HUES48 (cell line): Measurements from ENCODE around the gene IGSF3.
A peak's percentile ranks its signal among the peaks of the same experiment; 100 is the strongest.
"Not testable (repeated sequence)": the region's sequence is repeated elsewhere in the genome, so short reads cannot be mapped to it uniquely, and the experiment has no call there.

Experiments used
- H3K27ac ChIP-seq: one replicate; pipeline ENCODE4 v1.7.0; 2013; ENCODE audit warnings: low read depth, low read length, inconsistent platforms
- H3K27me3 ChIP-seq: 2 replicates; pipeline ENCODE4 v1.6.1; 2013; ENCODE audit warnings: mild to moderate bottlenecking, low read length; ENCODE audit not compliant: control insufficient read depth, insufficient read depth
- H3K36me3 ChIP-seq: 2 replicates; pipeline ENCODE4 v1.6.1; 2013; ENCODE audit warnings: low read length; ENCODE audit not compliant: control insufficient read depth, insufficient read depth
- H3K4me1 ChIP-seq: 2 replicates; pipeline ENCODE4 v1.6.1; 2013; ENCODE audit warnings: mild to moderate bottlenecking, low read length; ENCODE audit not compliant: control insufficient read depth, insufficient read depth
- H3K4me3 ChIP-seq: 2 replicates; pipeline ENCODE4 v1.5.1; 2013; ENCODE audit warnings: mild to moderate bottlenecking, low read depth, low read length
- H3K9ac ChIP-seq: 2 replicates; pipeline ENCODE4 v1.6.1; 2013; ENCODE audit warnings: mild to moderate bottlenecking, low read depth, low read length, moderate library complexity
- H3K9me3 ChIP-seq: 2 replicates; pipeline ENCODE4 v1.6.1; 2013; ENCODE audit warnings: low read length; ENCODE audit not compliant: control insufficient read depth, insufficient read depth

IGSF3 gene

DNA sequence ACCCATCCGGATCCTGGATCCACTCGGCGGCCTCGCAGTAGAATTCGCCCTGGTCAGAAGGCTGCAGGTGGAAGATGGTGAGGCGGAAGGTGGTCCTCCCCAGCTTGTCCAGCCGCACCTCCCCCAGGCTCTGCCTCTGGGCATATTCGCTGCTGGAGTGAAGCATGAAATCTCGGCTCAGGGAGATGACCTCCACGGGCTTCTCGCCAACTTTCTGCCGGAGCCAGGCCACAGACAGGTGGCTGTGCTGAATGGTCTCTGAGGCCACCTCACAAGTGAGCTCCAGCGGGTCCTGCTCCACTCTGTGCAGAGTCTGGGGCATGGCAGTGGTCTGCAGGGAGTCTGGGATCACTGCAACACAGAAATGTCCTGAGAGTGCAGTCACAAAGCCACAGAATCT lies 53.7 kb downstream of the IGSF3 start:
- not testable (repeated sequence) for H3K27me3 ChIP-seq, H3K27ac ChIP-seq, H3K9ac ChIP-seq, H3K9me3 ChIP-seq, H3K4me1 ChIP-seq, H3K36me3 ChIP-seq, H3K4me3 ChIP-seq

DNA sequence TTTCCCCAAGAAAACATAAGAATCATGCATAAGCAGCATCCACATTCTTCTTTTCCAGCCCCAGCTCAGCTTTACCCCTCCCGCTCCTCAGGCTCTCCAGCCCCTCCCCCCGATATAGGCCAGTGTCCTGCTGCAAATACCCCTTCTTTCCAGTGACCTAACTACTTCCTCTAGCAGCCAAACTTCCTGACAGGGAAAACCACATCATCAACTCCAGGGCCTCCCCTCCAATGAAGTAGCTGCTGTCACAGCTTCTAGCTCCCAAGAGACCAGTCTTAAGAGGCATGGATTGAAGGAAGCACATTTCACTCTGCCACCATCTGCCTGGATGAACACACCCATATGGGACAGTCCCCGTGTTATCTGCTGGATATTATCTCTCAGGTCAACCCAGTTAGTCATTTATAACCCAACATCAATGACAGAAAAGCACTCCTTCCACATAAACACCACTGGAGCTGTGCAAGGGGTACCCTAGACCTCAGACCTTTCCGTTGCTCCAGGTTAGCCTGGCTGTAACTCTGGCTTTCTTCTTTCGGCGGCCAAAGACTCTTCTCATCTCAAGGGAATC lies 57.6 kb downstream of the IGSF3 start:
- not testable (repeated sequence) for H3K4me1 ChIP-seq, H3K9ac ChIP-seq, H3K27ac ChIP-seq, H3K27me3 ChIP-seq, H3K9me3 ChIP-seq, H3K36me3 ChIP-seq, H3K4me3 ChIP-seq

- not testable (repeated sequence) for H3K9ac ChIP-seq, H3K9me3 ChIP-seq, H3K36me3 ChIP-seq, H3K27me3 ChIP-seq, H3K4me3 ChIP-seq, H3K27ac ChIP-seq
- peaks cover 12% of the 10 kb centered on the region for H3K4me1 ChIP-seq
These were observed 58.7 kb downstream of the IGSF3 start for GRCh38 chr1:116608841-116609240.

DNA sequence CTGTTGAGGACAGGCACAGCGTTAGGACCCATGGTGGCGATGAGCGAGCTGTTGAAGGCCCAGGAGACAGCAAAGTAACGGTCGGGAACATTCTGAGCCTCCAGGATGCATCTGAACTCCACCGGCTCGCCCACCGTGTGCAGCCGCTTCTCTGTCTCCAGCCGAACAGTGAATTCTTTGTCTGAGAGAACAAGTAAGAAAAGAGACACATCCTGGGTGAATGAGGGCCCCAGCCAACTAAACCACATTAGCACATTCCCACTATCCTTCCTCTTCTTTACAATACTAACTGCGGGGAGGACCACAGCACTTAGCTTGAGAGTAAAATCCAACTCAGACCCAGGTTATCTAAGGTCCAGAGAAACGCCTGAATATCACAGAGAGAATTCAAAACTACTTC lies 59.4 kb downstream of the IGSF3 start:
- H3K4me1 ChIP-seq, result peaks cover 12% of the 10 kb centered on the region
- not testable (repeated sequence) for H3K9me3 ChIP-seq, H3K36me3 ChIP-seq, H3K27me3 ChIP-seq, H3K27ac ChIP-seq, H3K4me3 ChIP-seq, H3K9ac ChIP-seq

DNA sequence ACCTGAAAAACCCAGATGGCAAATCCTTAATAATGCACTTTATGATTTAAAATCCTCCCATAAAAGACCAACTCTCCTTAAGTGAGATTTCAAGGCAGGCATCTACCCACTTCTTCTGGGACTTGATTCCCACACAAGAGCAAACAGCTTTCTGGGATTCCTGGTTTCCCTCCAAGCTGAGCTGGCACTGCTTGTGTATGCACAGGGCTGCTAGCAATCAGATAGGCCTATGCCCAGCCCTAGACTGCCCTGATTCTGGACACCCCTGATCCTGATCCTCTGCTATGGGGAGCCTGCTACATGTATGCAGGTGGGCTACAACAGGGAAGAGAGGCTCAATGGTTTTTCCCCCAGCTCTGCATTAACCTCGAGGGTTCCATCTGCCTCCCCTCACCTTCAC lies 60.1 kb downstream of the IGSF3 start:
- H3K4me1 ChIP-seq, result peaks cover 12% of the 10 kb centered on the region
- not testable (repeated sequence) for H3K4me3 ChIP-seq, H3K27me3 ChIP-seq, H3K27ac ChIP-seq, H3K9me3 ChIP-seq, H3K9ac ChIP-seq, H3K36me3 ChIP-seq

GRCh38 chr1:116606067-116606466 lies 61.5 kb downstream of the IGSF3 start:
- H3K36me3 ChIP-seq, H3K9ac ChIP-seq, H3K4me3 ChIP-seq, H3K27me3 ChIP-seq, H3K27ac ChIP-seq, H3K9me3 ChIP-seq: not testable (repeated sequence)
- peaks cover 12% of the 10 kb centered on the region for H3K4me1 ChIP-seq

- no peaks in the 10 kb centered on the region for H3K27me3 ChIP-seq
- peak overlapping the region; percentile 27 for H3K27ac ChIP-seq
- no peaks in the 10 kb centered on the region for H3K36me3 ChIP-seq
- H3K4me1 ChIP-seq, result peaks cover 12% of the 10 kb centered on the region
- H3K9ac ChIP-seq, result no peak overlapping the region
- H3K9me3 ChIP-seq, result no peaks in the 10 kb centered on the region
- no peak overlapping the region for H3K4me3 ChIP-seq
These were observed 62.2 kb downstream of the IGSF3 start for GRCh38 chr1:116605315-116605714.

DNA sequence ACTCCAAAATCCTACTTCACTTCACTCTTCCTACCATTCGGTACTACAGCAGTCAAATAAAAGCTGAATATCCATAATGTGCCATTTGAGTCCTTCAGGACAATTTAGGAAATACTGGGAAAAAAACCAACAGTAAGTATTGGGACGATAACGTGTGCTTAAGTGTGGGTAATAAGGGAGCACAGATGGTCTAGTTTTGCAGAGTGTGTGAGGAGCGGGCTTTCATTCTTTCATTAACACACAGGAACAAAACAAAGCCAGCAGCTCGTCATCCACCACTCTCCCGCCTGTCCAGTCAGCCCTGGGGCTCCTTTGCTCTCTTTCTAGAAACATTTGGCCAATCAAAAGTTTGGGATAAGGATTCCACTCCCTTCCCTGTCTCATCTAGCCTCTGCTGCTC lies 63.1 kb downstream of the IGSF3 start:
- not testable (repeated sequence) for H3K36me3 ChIP-seq, H3K27me3 ChIP-seq, H3K4me3 ChIP-seq, H3K27ac ChIP-seq, H3K9me3 ChIP-seq, H3K9ac ChIP-seq
- H3K4me1 ChIP-seq, result peaks cover 12% of the 10 kb centered on the region

DNA sequence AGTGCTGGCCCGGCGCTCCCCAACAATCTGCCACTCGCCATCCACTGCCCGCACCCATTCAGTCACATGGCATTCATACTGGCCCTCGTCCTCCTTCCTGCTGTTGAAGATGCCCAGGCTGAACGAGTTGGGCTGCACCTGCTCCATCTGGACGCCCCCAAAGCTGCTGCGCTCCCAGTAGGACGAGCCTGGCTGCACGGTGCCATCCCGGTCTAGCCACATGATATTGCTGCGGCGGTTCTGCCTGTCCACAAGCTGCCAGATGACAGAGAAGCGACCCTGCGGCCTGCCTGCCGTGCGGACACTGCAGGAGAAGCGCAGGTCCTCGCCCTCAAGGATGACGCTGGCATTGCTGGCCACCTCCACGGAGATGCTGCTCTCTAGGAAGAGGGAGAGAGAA lies 63.9 kb downstream of the IGSF3 start:
- peaks cover 12% of the 10 kb centered on the region for H3K4me1 ChIP-seq
- H3K27me3 ChIP-seq, H3K36me3 ChIP-seq, H3K4me3 ChIP-seq, H3K9me3 ChIP-seq, H3K9ac ChIP-seq, H3K27ac ChIP-seq: not testable (repeated sequence)

DNA sequence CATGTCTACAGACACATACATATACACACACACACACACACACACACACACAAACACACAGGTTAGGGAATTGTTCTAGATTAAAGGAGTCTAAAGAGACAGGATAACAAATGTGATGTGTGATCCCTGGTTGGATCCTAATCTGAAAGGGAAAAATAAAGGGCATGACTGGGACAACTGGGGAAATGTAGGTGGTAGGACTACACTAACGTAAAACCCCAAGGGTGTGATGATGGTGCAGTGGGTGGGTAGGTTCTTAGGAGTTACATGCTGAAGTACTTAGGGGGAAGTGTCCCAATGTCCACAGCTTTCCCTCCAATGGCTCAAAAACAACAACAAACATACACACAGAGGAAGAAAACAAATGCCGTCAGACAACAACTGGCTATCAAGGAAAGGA lies 68.2 kb downstream of the IGSF3 start:
- not testable (repeated sequence) for H3K36me3 ChIP-seq, H3K9ac ChIP-seq, H3K4me3 ChIP-seq, H3K27ac ChIP-seq, H3K9me3 ChIP-seq, H3K27me3 ChIP-seq, H3K4me1 ChIP-seq

DNA sequence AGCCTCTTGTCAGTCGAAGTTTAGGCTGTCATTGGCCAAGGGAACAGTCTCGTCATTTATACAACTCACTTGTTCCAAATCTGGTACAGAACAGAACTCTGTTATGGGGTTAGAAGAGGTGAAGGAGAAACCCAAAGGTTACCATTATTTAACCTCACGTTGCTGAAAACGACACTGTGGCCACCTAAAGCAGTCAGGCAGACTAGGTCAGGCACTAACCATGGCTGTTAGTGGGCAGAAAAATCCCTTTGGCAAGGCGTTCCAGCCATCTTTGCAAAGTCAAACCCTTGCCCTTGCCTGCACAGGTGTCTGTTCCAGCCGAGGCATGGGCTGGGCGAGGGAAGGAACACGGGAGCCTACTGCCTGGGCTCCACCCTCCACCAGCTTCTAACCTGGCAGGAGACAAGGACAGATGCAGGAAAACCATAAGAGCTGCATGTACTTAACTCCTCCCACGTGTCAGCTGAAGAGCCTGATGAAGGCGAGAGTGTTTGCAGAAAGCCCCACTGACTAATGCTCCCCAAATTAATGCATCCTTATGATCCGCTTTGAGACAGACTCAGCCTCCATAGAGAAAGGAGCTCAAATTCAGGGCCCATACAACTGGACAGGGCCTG lies 69.0 kb downstream of the IGSF3 start:
- not testable (repeated sequence) for H3K4me1 ChIP-seq, H3K9me3 ChIP-seq, H3K27me3 ChIP-seq, H3K27ac ChIP-seq, H3K9ac ChIP-seq, H3K36me3 ChIP-seq, H3K4me3 ChIP-seq

DNA sequence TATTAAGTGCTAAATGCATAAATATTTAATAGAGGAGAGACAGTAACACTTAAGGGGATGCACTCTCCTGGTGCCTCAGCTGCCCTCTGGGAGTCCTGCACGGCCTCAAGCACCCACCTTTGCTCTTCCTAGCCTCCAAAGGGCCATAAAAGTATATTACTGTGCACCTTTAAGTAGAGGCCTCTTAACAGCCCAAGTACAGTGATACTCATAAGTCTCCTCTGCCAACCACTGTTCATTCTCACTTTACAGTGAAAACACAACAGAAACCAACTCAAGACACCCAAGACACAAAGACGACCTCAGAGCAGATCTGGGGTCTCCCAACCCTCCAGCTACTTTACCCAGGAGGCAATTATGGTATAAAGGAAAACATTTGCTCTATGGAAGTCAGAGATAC lies 70.1 kb downstream of the IGSF3 start:
- H3K4me1 ChIP-seq, H3K27ac ChIP-seq, H3K9me3 ChIP-seq, H3K27me3 ChIP-seq, H3K4me3 ChIP-seq, H3K36me3 ChIP-seq, H3K9ac ChIP-seq: not testable (repeated sequence)
